SK-MEL-5 (cell line): Measurements from ENCODE around the gene FGF12. TPM values are rescaled to one million over a fixed set of nuclear protein-coding genes. Genes with fewer than 3 reads are reported as not detected.
"Not testable (repeated sequence)": the region's sequence is repeated elsewhere in the genome, so short reads cannot be mapped to it uniquely, and the experiment has no call there.

Experiments used
- DNase-seq: peaks from one replicate; pipeline ENCODE4 v3.0.0-alpha.2; 2016; ENCODE audit warnings: low read depth, low spot score
- in situ Hi-C: cut with HindIII; loops from 2 replicates; pipeline ENCODE4 v1.10.0; 2016; ENCODE audit warnings: low sequenced_read_pairs, high pct_unique_total_duplicates, low pct_unique_long_range_greater_than_20kb
- total RNA-seq: library from RNA; depleted of rRNA; stranded (reverse); fragments of >200 nt; shearing (Covaris generic); gene quantifications from 2 replicates; pipeline ENCODE4 v1.2.3, GENCODE V29; 2014

FGF12 gene
- total RNA-seq, 1 experiment from 2014 or later, result 32.5 TPM

GRCh38 chr3:192629429-192629828 lies 97.9 kb downstream of the FGF12 start:
- in situ Hi-C loops, result no loop called here
- no peak for DNase-seq

GRCh38 chr3:192621909-192622308 lies 105.4 kb downstream of the FGF12 start:
- in situ Hi-C loops, result no loop called here
- no peak for DNase-seq

- in situ Hi-C loops, result no loop called here
- no peak for DNase-seq
Measured at GRCh38 chr3:192620275-192620674, 107.1 kb downstream of the FGF12 start.

- no peak for DNase-seq
- in situ Hi-C loops, result no loop called here
Measured at GRCh38 chr3:192611411-192611810, 115.9 kb downstream of the FGF12 start.

GRCh38 chr3:192608726-192609600 lies 118.4 kb downstream of the FGF12 start:
- in situ Hi-C loops, result no loop called here
- no peak for DNase-seq

GRCh38 chr3:192607798-192608197 lies 119.5 kb downstream of the FGF12 start:
- no peak for DNase-seq
- in situ Hi-C loops, result no loop called here

- in situ Hi-C loops, result no loop called here
- DNase-seq, result no peak
Measured at GRCh38 chr3:192597913-192598312, 129.4 kb downstream of the FGF12 start.

- DNase-seq, result no peak
- in situ Hi-C loops, result no loop called here
Measured at GRCh38 chr3:192597506-192597905, 129.8 kb downstream of the FGF12 start.

GRCh38 chr3:192578729-192579128 lies 148.6 kb downstream of the FGF12 start:
- no peak for DNase-seq
- in situ Hi-C loops, result no loop called here

GRCh38 chr3:192577811-192578210 lies 149.5 kb downstream of the FGF12 start:
- DNase-seq, result no peak
- in situ Hi-C loops, result no loop called here

GRCh38 chr3:192577271-192577670 lies 150.1 kb downstream of the FGF12 start:
- DNase-seq, result no peak
- in situ Hi-C loops, result no loop called here

GRCh38 chr3:192576704-192577103 lies 150.6 kb downstream of the FGF12 start:
- in situ Hi-C loops, DNase-seq: not testable (repeated sequence)

GRCh38 chr3:192575879-192576506 lies 151.3 kb downstream of the FGF12 start:
- no peak for DNase-seq
- in situ Hi-C loops, result no loop called here

GRCh38 chr3:192573240-192573639 lies 154.1 kb downstream of the FGF12 start:
- no peak for DNase-seq
- in situ Hi-C loops, result no loop called here

- in situ Hi-C loops, result no loop called here
- no peak for DNase-seq
Measured at GRCh38 chr3:192570821-192571791, 156.2 kb downstream of the FGF12 start.

GRCh38 chr3:192570315-192570714 lies 157.0 kb downstream of the FGF12 start:
- DNase-seq, result no peak

GRCh38 chr3:192566706-192567290 lies 160.5 kb downstream of the FGF12 start:
- in situ Hi-C loops, result no loop called here
- peak; percentile 82 for DNase-seq

More at GRCh38 chr3:192570315-192570714, 157.0 kb downstream of the FGF12 start:
- in situ Hi-C loops, result no loop called here

GRCh38 chr3:192564611-192565010 lies 162.7 kb downstream of the FGF12 start:
- in situ Hi-C loops, result no loop called here
- DNase-seq, result no peak
